HG03571 (cell line): ENCODE results near the gene EDEM1.
"Not testable (repeated sequence)": the region's sequence is repeated elsewhere in the genome, so short reads cannot be mapped to it uniquely, and the experiment has no call there.

Source experiments
- ATAC-seq: cut with Tn5 transposase; IDR thresholded peaks from one replicate; pipeline ENCODE4 v1.9.1; 2021; ENCODE audit not compliant: unreplicated experiment

The EDEM1 gene

GRCh38 chr3:5231074-5231473 lies 43.6 kb downstream of the EDEM1 start:
- ATAC-seq: no peak

- ATAC-seq: no peak
Measured at GRCh38 chr3:5231487-5231886, 44.0 kb downstream of the EDEM1 start.

GRCh38 chr3:5232570-5232969 lies 45.1 kb downstream of the EDEM1 start:
- no peak for ATAC-seq

- no peak for ATAC-seq
Measured at GRCh38 chr3:5233026-5233425, 45.5 kb downstream of the EDEM1 start.

GRCh38 chr3:5235655-5236054 lies 48.1 kb downstream of the EDEM1 start:
- ATAC-seq: no peak

GRCh38 chr3:5238545-5238944 lies 51.0 kb downstream of the EDEM1 start:
- ATAC-seq: no peak

- no peak for ATAC-seq
Measured at GRCh38 chr3:5239602-5240001, 52.1 kb downstream of the EDEM1 start.

- no peak for ATAC-seq
Measured at GRCh38 chr3:5240740-5241139, 53.2 kb downstream of the EDEM1 start.

GRCh38 chr3:5242785-5243184 lies 55.3 kb downstream of the EDEM1 start:
- not testable (repeated sequence) for ATAC-seq

GRCh38 chr3:5245927-5246326 lies 58.4 kb downstream of the EDEM1 start:
- ATAC-seq: no peak

GRCh38 chr3:5248822-5249221 lies 61.3 kb downstream of the EDEM1 start:
- no peak for ATAC-seq

GRCh38 chr3:5250467-5251195 lies 63.1 kb downstream of the EDEM1 start:
- no peak for ATAC-seq

GRCh38 chr3:5251196-5251583 lies 63.7 kb downstream of the EDEM1 start:
- no peak for ATAC-seq

GRCh38 chr3:5252131-5252530 lies 64.6 kb downstream of the EDEM1 start:
- no peak for ATAC-seq

- no peak for ATAC-seq
Measured at GRCh38 chr3:5254281-5255048, 67.0 kb downstream of the EDEM1 start.

GRCh38 chr3:5255404-5256344 lies 68.2 kb downstream of the EDEM1 start:
- ATAC-seq: no peak

GRCh38 chr3:5258526-5258925 lies 71.0 kb downstream of the EDEM1 start:
- ATAC-seq: no peak

- no peak for ATAC-seq
Measured at GRCh38 chr3:5260992-5261501, 73.5 kb downstream of the EDEM1 start.

GRCh38 chr3:5262507-5262906 lies 75.0 kb downstream of the EDEM1 start:
- ATAC-seq: no peak

- no peak for ATAC-seq
Measured at GRCh38 chr3:5264093-5264600, 76.6 kb downstream of the EDEM1 start.
